PC-3 (cell line): ENCODE results near the gene PLA2G4A.

Experiments used
- EZH2 ChIP-seq: fragments of 300-600 bp; sonication (generic); IDR thresholded peaks from one replicate; pipeline ENCODE4 v1.6.1; 2017; ENCODE audit warnings: antibody characterized with exemption, mild to moderate bottlenecking, low read length; ENCODE audit not compliant: unreplicated experiment
- EZH2phosphoT487 ChIP-seq: fragments of 300-600 bp; sonication (generic); IDR thresholded peaks from 2 replicates; pipeline ENCODE4 v1.6.1; 2018; ENCODE audit warnings: mild to moderate bottlenecking, antibody characterized with exemption, low read length, borderline replicate concordance
- TF ChIP-seq, protein P1 (sequence below): fragments of 300-600 bp; sonication (generic); conservative IDR thresholded peaks from 2 replicates; pipeline ENCODE4 v1.5.1; 2017; ENCODE audit warnings: antibody characterized with exemption, low read depth, mild to moderate bottlenecking, low read length

DNA sequence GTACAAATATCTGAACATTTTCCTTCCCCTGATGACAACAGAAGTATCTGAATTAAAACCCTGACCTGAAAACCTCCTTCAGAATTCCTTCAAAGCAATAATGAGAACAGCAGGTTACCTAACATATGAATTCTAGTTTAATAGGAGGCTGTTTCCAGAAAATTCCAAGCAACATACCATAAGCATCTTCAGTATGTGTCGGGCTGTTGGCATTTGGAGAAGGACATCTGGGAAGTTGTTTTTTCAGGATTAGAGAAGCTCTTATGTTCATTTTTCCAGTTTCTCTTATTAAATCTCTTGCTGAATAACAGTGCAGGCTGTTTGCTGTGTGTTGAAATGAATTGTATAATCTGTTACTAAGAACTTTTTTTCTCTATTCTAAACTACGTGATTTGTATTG lies 101.5 kb downstream of the PLA2G4A start:
- TF ChIP-seq EZH2, result no peak
- TF ChIP-seq, protein P1, sequence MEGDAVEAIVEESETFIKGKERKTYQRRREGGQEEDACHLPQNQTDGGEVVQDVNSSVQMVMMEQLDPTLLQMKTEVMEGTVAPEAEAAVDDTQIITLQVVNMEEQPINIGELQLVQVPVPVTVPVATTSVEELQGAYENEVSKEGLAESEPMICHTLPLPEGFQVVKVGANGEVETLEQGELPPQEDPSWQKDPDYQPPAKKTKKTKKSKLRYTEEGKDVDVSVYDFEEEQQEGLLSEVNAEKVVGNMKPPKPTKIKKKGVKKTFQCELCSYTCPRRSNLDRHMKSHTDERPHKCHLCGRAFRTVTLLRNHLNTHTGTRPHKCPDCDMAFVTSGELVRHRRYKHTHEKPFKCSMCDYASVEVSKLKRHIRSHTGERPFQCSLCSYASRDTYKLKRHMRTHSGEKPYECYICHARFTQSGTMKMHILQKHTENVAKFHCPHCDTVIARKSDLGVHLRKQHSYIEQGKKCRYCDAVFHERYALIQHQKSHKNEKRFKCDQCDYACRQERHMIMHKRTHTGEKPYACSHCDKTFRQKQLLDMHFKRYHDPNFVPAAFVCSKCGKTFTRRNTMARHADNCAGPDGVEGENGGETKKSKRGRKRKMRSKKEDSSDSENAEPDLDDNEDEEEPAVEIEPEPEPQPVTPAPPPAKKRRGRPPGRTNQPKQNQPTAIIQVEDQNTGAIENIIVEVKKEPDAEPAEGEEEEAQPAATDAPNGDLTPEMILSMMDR, result no peak
- no peak for TF ChIP-seq EZH2phosphoT487
